K562 (cell line): ENCODE measurements around the gene HOXA10. TPM values are rescaled to one million over a fixed set of nuclear protein-coding genes. Genes with fewer than 3 reads are reported as not detected.

Experiments used
- ATAC-seq: fragments of 200-7000 bp; cut with Tn5 transposase; 3 replicates; pipeline ENCODE4 v1.9.1; 2020; ENCODE audit warnings: moderate library complexity
- BruUV-seq: library from RNA; stranded (reverse); fragments of 400-500 nt; replicated peaks from 2 replicates; lab custom pipeline; 2021; lab: Mats Ljungman, UMichigan
- CTCF ChIA-PET: fragments of 300-600 bp; formaldehyde crosslinking; extraction: SDS; loops from one replicate; lab custom pipeline; 2021; ENCODE audit warnings: low intra/inter-chr PET ratio; lab: Yijun Ruan, JAX
- POLR2A ChIA-PET: fragments of 300-600, 350-650 bp; sonication (Branson Sonifier 250); formaldehyde crosslinking; extraction: SDS; loops from one replicate; lab custom pipeline; 2021; ENCODE audit warnings: antibody characterized with exemption, inconsistent platforms; lab: Yijun Ruan, JAX
- DNase-seq, 4 experiments: peaks; one replicate each; pipeline versions ENCODE4 v3.0.0 to v3.0.0-alpha.2; 2011 to 2018; ENCODE audit warnings: low spot score in 3 of 4, mixed read lengths in 3 of 4; ENCODE audit errors: extremely low read depth in 1 of 4
- FAIRE-seq: peaks from 2 replicates; lab custom pipeline; 2011; peaks lifted over from hg19 to GRCh38; lab: Jason Lieb, UNC
- H2AFZ ChIP-seq: 2 replicates; pipeline ENCODE4 v1.6.0; 2011; ENCODE audit warnings: low read depth, low read length, control low read depth, inconsistent platforms
- H3K27ac ChIP-seq: fragments of 200-600 bp; 3 replicates; pipeline ENCODE4 v1.8.0; 2011; ENCODE audit warnings: low read depth, mild to moderate bottlenecking, control low read depth, inconsistent platforms, low read length, moderate library complexity, mixed read lengths; ENCODE audit errors: extremely low read depth
- H3K27me3 ChIP-seq, 2 experiments: fragments of 300-600 bp in 1 of 2; 2 replicates in 1 of 2; 3 replicates in 1 of 2; pipeline versions ENCODE4 v1.6.0 to v1.8.0; 2011; ENCODE audit warnings: inconsistent platforms in 2 of 2, low read length in 2 of 2, mild to moderate bottlenecking in 1 of 2, mixed read lengths in 1 of 2, moderate library complexity in 1 of 2; ENCODE audit not compliant: control insufficient read depth in 2 of 2, insufficient read depth in 2 of 2
- H3K36me3 ChIP-seq: fragments of 300-600 bp; 3 replicates; pipeline ENCODE4 v1.8.0; 2011; ENCODE audit warnings: mild to moderate bottlenecking, low read length, inconsistent platforms; ENCODE audit not compliant: control insufficient read depth, insufficient read depth
- H3K4me1 ChIP-seq, 2 experiments: fragments of 200-600 bp in 1 of 2; replicated peaks in 1 of 2; 2 replicates in 1 of 2; 3 replicates in 1 of 2; pipeline versions ENCODE4 v1.5.1 to v1.8.0; 2011; ENCODE audit warnings: inconsistent platforms in 2 of 2, low read length in 2 of 2, mild to moderate bottlenecking in 1 of 2, mixed read lengths in 1 of 2, moderate library complexity in 1 of 2; ENCODE audit not compliant: control insufficient read depth in 2 of 2, insufficient read depth in 2 of 2
- H3K4me2 ChIP-seq: 2 replicates; pipeline ENCODE4 v1.6.1; 2011; ENCODE audit warnings: low read length, control low read depth, inconsistent platforms, mixed read lengths; ENCODE audit not compliant: insufficient read depth
- H3K4me3 ChIP-seq: fragments of 200-600 bp; sonication (generic), shearing (Covaris generic); 2 replicates; pipeline ENCODE4 v1.5.1; 2016; ENCODE audit warnings: control low read depth, inconsistent platforms
- H3K79me2 ChIP-seq: fragments of 200-600 bp; 3 replicates; pipeline ENCODE4 v1.8.0; 2011; ENCODE audit warnings: low read length, inconsistent platforms; ENCODE audit not compliant: control insufficient read depth, insufficient read depth
- H3K9ac ChIP-seq, 2 experiments: 2 replicates each; pipeline versions ENCODE4 v1.6.0 to v1.6.1; 2011; ENCODE audit warnings: low read depth in 2 of 2, low read length in 2 of 2, control low read depth in 1 of 2, inconsistent platforms in 1 of 2, mild to moderate bottlenecking in 1 of 2, mixed read lengths in 1 of 2; ENCODE audit not compliant: insufficient read depth in 1 of 2
- H3K9me1 ChIP-seq: one replicate; pipeline ENCODE4 v1.6.0; 2011; ENCODE audit warnings: inconsistent platforms, mild to moderate bottlenecking, low read length, moderate library complexity; ENCODE audit not compliant: control insufficient read depth, insufficient read depth
- H3K9me3 ChIP-seq: replicated peaks from 2 replicates; pipeline ENCODE4 v1.5.1; 2011; ENCODE audit warnings: low read depth, low read length, inconsistent platforms; ENCODE audit not compliant: control insufficient read depth, insufficient read depth
- H4K20me1 ChIP-seq: replicated peaks from 2 replicates; pipeline ENCODE4 v1.6.1; 2011; ENCODE audit warnings: low read length, inconsistent platforms, mixed read lengths; ENCODE audit not compliant: control insufficient read depth, insufficient read depth
- BCOR ChIP-seq: fragments of 450-650 bp; IDR thresholded peaks from 2 replicates; pipeline ENCODE4 v1.6.1; 2016
- ETV1 ChIP-seq: fragments of 450-650 bp; conservative IDR thresholded peaks from 2 replicates; pipeline ENCODE4 v1.6.1; 2016; ENCODE audit warnings: missing genetic modification characterization, control low read depth, low read depth, missing compliant biosample characterization
- MED1 ChIP-seq: sonication (generic); formaldehyde crosslinking; IDR thresholded peaks from 2 replicates; pipeline ENCODE4 v1.8.1; 2023; ENCODE audit warnings: missing genetic modification reagents, borderline replicate concordance
- NFE2L1 ChIP-seq: fragments of 450-650 bp; IDR thresholded peaks from 2 replicates; pipeline ENCODE4 v1.6.1; 2016; ENCODE audit warnings: missing genetic modification characterization, low read depth, mild to moderate bottlenecking, missing compliant biosample characterization, moderate library complexity, borderline replicate concordance
- SOX6 ChIP-seq: fragments of 450-650 bp; IDR thresholded peaks from 2 replicates; pipeline ENCODE4 v1.6.1; 2014; ENCODE audit warnings: mild to moderate bottlenecking
- TCF3 ChIP-seq: sonication (generic); formaldehyde crosslinking; IDR thresholded peaks from 2 replicates; pipeline ENCODE4 v1.4.0; 2020; ENCODE audit warnings: mild to moderate bottlenecking, missing genetic modification reagents
- THRB ChIP-seq: fragments of 450-650 bp; formaldehyde crosslinking; conservative IDR thresholded peaks from 2 replicates; pipeline ENCODE4 v1.4.0; 2022; ENCODE audit warnings: mild to moderate bottlenecking, missing genetic modification characterization
- WGBS: fragments of 100-300 bp; shearing (Covaris generic); methylation state at CpG from one replicate; pipeline ENCODE4 v1.1.6; 2016; ENCODE audit warnings: low coverage, mixed read lengths; ENCODE audit not compliant: insufficient coverage; ENCODE audit errors: missing lambda C conversion rate; 5-methylcytosine and 5-hydroxymethylcytosine counted together
- in situ Hi-C: fragments of 300-500 bp; cut with MboI; formaldehyde crosslinking; loops from 4 replicates; pipeline ENCODE4 v1.15.0; 2018; ENCODE audit warnings: inconsistent platforms, mixed read lengths
- intact Hi-C: fragments of 100-400 bp; cut with micrococcal nuclease; formaldehyde crosslinking; loops from 2 replicates; pipeline ENCODE4 v1.14.2; 2022
- polyA plus RNA-seq, 8 experiments: library from polyadenylated mRNA; depleted of rRNA in 4 of 8; stranded (reverse) in 5 of 8; unstranded in 3 of 8; fragments of >200 nt; fragmentation: Nextera tagmentation in 2 of 8; fragmentation: Illumina TruSeq in 1 of 8; extraction: Ambion mirVana in 2 of 8; extraction: Trizol in 1 of 8; gene quantifications; 2 replicates each; pipeline versions ENCODE4 v1.2.1 to v1.2.3, GENCODE V29; 2011 to 2014; ENCODE audit warnings: inconsistent platforms in 1 of 8, missing spikeins in 1 of 8
- total RNA-seq, 7 experiments: library from RNA; depleted of rRNA in 6 of 7; stranded (reverse); fragments of >200 nt in 6 of 7; fragmentation: Illumina TruSeq in 2 of 7; extraction: Trizol in 2 of 7; gene quantifications; 2 replicates each; pipeline versions ENCODE4 v1.2.1 to v1.2.3, GENCODE V29; 2011 to 2021; ENCODE audit warnings: low replicate concordance in 1 of 7
- TF ChIP-seq, protein P1 (sequence below): fragments of 450-650 bp; conservative IDR thresholded peaks from 2 replicates; pipeline ENCODE4 v1.6.1; 2016; ENCODE audit warnings: missing genetic modification characterization, low read depth, mild to moderate bottlenecking, control low read depth, missing compliant biosample characterization
- TF ChIP-seq, protein P2 (sequence below): fragments of 250-450 bp; sonication (Bioruptor Pico); IDR thresholded peaks from 2 replicates; pipeline ENCODE4 v1.8.0; 2021; ENCODE audit warnings: borderline replicate concordance, mild to moderate bottlenecking, moderate library complexity; ENCODE audit not compliant: poor library complexity, severe bottlenecking

The HOXA10 gene
- total and polyA plus RNA-seq, 9 of the 15 experiments (the other 6 are each of a cell fraction or from before 2014, with no cell fraction given), result not detected

- ATAC-seq, result no peak
- intact Hi-C loops, result no loop called here
- BruUV-seq, result no TSS peak
These were observed 1.2 kb downstream of the HOXA10 start for GRCh38 chr7:27172823-27173510.

More at GRCh38 chr7:27172823-27173510, 1.2 kb downstream of the HOXA10 start:
- POLR2A ChIA-PET, result no interaction called here
- in situ Hi-C loops, result loop anchor here (25.0 kb wide), 3 partner anchors 661 to 1286 kb away; no protein-coding TSS in a partner anchor
- Histone ChIP-seq H3K27me3 (peaks cover 29 to 76% of the 10 kb centered on the region in 2 experiments), H4K20me1 (no peaks in the 10 kb centered on the region), H2AFZ (no peak overlapping the region), H3K9me1 (no peaks in the 10 kb centered on the region), H3K27ac (no peak overlapping the region), H3K9ac (no peak overlapping the region), H3K36me3 (no peaks in the 10 kb centered on the region), H3K4me2 (no peak overlapping the region), H3K4me3 (no peak overlapping the region), H3K4me1 (peaks cover 0 to 3% of the 10 kb centered on the region in 2 experiments; a peak in 1 of 5 replicates), H3K79me2 (no peaks in the 10 kb centered on the region), H3K9me3 (no peaks in the 10 kb centered on the region)
- TF ChIP-seq, protein P1, sequence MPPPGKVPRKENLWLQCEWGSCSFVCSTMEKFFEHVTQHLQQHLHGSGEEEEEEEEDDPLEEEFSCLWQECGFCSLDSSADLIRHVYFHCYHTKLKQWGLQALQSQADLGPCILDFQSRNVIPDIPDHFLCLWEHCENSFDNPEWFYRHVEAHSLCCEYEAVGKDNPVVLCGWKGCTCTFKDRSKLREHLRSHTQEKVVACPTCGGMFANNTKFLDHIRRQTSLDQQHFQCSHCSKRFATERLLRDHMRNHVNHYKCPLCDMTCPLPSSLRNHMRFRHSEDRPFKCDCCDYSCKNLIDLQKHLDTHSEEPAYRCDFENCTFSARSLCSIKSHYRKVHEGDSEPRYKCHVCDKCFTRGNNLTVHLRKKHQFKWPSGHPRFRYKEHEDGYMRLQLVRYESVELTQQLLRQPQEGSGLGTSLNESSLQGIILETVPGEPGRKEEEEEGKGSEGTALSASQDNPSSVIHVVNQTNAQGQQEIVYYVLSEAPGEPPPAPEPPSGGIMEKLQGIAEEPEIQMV (tag), result no peak
- TF ChIP-seq MED1 (CRISPR knock-in tag) (no peak), SOX6 (no peak), THRB (CRISPR knock-in tag) (no peak), ETV1 (tag) (no peak), NFE2L1 (tag) (no peak), TCF3 (CRISPR knock-in tag) (no peak), BCOR (no peak)
- TF ChIP-seq, protein P2, sequence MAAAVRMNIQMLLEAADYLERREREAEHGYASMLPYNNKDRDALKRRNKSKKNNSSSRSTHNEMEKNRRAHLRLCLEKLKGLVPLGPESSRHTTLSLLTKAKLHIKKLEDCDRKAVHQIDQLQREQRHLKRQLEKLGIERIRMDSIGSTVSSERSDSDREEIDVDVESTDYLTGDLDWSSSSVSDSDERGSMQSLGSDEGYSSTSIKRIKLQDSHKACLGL (CRISPR knock-in tag), result no peak
- WGBS, result 23% methylated on average over 20 of the region's 58 CpGs
- CTCF ChIA-PET, result no interaction called here
- FAIRE-seq, result no peak
- no peak for DNase-seq
